Activated T-helper 2 cell treated with anti-CD3 and anti-CD28 coated beads, Interferon-gamma antibody, Interleukin-2, Interleukin-4, amounts not matched to agents 10 μg/mL and 5 μg/mL and 100 μg/mL, durations not matched to agents 14 hours and 24 hours and 36 hours (primary cell): ENCODE data around the gene KCNK3. TPM values are rescaled to one million over a fixed set of nuclear protein-coding genes. Genes with fewer than 3 reads are reported as not detected.

Experiments used
- DNase-seq: peaks from one replicate; pipeline ENCODE4 v3.0.0; 2021; ENCODE audit warnings: low spot score
- H3K27ac Mint-ChIP-seq: one replicate; pipeline ENCODE4 v1.8.0; 2021; ENCODE audit warnings: mixed read lengths
- H3K27me3 Mint-ChIP-seq: one replicate; pipeline ENCODE4 v1.8.0; 2021; ENCODE audit warnings: low read depth, mixed read lengths
- H3K36me3 Mint-ChIP-seq: one replicate; pipeline ENCODE4 v1.8.0; 2021; ENCODE audit warnings: low read depth, mixed read lengths
- H3K4me1 Mint-ChIP-seq: one replicate; pipeline ENCODE4 v1.8.0; 2021; ENCODE audit warnings: low read depth, mixed read lengths
- H3K4me3 Mint-ChIP-seq: one replicate; pipeline ENCODE4 v1.8.0; 2021; ENCODE audit warnings: low read depth, mild to moderate bottlenecking, moderate library complexity, mixed read lengths
- H3K9me3 Mint-ChIP-seq: one replicate; pipeline ENCODE4 v1.8.0; 2021; ENCODE audit warnings: mixed read lengths
- intact Hi-C: fragments of 100-400 bp; cut with micrococcal nuclease; formaldehyde crosslinking; loops from one replicate; pipeline ENCODE4 v1.15.1; 2023
- total RNA-seq: library from RNA; stranded (reverse); gene quantifications from 2 replicates; pipeline ENCODE4 v1.2.3, GENCODE V29; 2022

Gene KCNK3
- total RNA-seq, 1 donor from 2014 or later: not detected

GRCh38 chr2:26670931-26671460 is 21.5 kb upstream of the KCNK3 start:
- H3K4me1 Mint-ChIP-seq: no peaks in the 10 kb centered on the region
- no peak overlapping the region for H3K4me3 Mint-ChIP-seq
- DNase-seq: no peak
- H3K27me3 Mint-ChIP-seq: peaks cover 16% of the 10 kb centered on the region
- no peak overlapping the region for H3K27ac Mint-ChIP-seq
- no peaks in the 10 kb centered on the region for H3K9me3 Mint-ChIP-seq
- H3K36me3 Mint-ChIP-seq: no peaks in the 10 kb centered on the region
- intact Hi-C loops: no loop called here

- Mint-ChIP-seq H3K27ac (no peak overlapping the region), H3K27me3 (peaks cover 15% of the 10 kb centered on the region), H3K36me3 (no peaks in the 10 kb centered on the region), H3K4me1 (no peaks in the 10 kb centered on the region), H3K4me3 (no peak overlapping the region), H3K9me3 (no peaks in the 10 kb centered on the region)
- no peak for DNase-seq
- intact Hi-C loops: no loop called here
Observed at GRCh38 chr2:26671691-26672090, 20.8 kb upstream of the KCNK3 start.

DNA sequence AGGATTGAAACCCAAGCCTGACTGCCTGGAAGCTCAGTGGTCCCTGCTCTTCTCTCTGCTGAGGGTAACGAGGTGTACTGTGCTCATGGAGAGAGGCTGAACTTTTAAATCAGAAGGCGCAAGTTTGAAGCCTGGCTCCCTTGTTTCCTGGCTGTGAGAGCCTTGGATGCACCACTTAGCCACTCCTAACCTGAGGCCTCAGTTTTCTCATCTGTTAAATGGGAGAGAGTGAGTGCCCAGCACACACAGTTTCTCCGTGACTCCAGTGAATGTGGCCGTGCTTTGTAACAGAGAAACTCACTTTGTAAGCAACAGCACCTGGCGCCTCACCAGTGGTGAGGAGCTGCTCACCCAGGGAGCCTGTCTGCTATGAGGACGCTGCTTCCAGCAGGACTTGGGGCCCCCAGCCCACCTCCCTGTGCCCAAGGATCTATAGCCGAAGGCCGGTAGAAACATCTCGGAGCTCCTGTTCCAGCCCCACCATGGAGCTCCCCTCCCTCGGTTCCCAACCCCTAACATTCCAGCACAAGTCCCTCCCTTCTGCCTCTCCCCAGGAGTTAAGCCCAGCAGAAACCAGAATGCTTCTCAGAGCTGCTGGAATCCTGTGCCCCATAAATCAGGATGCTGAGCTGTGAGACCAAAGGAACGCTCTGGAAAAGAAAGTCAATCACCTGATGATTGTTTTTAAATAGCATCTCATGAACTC is 20.3 kb upstream of the KCNK3 start:
- Mint-ChIP-seq H3K27ac (no peak overlapping the region), H3K4me3 (no peak overlapping the region), H3K27me3 (peaks cover 11% of the 10 kb centered on the region), H3K36me3 (no peaks in the 10 kb centered on the region), H3K9me3 (no peaks in the 10 kb centered on the region), H3K4me1 (no peaks in the 10 kb centered on the region)
- DNase-seq: no peak
- intact Hi-C loops: no loop called here

DNA sequence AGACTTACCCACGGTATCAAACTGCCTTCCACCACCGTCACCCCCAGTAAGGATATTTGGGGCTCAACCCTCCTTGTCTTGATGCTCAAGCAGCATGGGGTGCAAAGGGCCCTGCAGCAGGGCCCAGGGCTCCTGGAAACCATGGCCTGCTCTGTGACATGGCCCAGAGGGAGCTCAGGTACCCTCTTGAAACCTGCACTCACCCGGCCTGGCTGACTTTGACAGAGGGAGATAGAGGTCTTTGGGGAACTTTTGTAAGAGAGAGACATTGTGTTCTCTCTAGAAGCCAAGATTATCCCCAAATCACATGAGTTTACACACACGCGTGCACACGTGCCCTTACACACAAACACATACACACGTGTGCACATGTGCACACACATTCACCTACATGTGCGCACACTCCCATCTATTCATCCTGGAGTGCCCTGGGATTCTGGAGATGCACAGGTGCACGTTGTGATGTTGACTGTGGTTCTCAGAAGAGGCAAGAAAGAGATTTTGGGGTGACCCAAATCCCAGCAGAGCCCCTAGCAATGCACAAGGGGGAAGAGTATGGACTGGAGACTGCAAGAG is 19.6 kb upstream of the KCNK3 start:
- Mint-ChIP-seq H3K27me3 (peaks cover 9% of the 10 kb centered on the region), H3K9me3 (no peaks in the 10 kb centered on the region), H3K4me1 (no peaks in the 10 kb centered on the region), H3K4me3 (no peak overlapping the region), H3K27ac (no peak overlapping the region), H3K36me3 (no peaks in the 10 kb centered on the region)
- no peak for DNase-seq
- intact Hi-C loops: no loop called here

GRCh38 chr2:26674002-26674751 is 18.3 kb upstream of the KCNK3 start:
- Mint-ChIP-seq H3K27me3 (peaks cover 7% of the 10 kb centered on the region), H3K4me1 (no peaks in the 10 kb centered on the region), H3K9me3 (no peaks in the 10 kb centered on the region), H3K4me3 (no peak overlapping the region), H3K36me3 (no peaks in the 10 kb centered on the region), H3K27ac (no peak overlapping the region)
- no peak for DNase-seq
- intact Hi-C loops: no loop called here

DNA sequence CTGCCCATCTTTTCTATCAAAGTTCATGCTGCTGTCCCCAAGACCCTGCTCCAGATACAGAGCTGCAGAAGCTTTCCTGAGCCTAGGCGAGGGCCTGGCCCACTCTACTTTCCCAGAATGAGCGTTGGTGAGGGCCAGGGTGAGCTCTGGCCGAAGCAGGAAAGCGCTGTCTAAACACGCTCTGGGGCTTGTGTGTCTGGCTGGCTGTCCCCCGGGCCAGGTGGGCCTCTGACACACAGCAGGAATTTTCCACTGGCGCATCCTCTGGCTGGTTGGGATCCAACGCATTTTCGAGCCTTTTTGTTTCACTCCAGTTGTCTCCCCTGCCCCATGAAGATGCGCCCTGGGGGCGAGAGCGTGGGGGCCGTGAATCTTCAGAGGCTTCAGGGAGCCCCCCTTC is 17.8 kb upstream of the KCNK3 start:
- H3K4me1 Mint-ChIP-seq: no peaks in the 10 kb centered on the region
- H3K27ac Mint-ChIP-seq: no peak overlapping the region
- no peaks in the 10 kb centered on the region for H3K9me3 Mint-ChIP-seq
- intact Hi-C loops: no loop called here
- H3K36me3 Mint-ChIP-seq: no peaks in the 10 kb centered on the region
- no peak overlapping the region for H3K4me3 Mint-ChIP-seq
- DNase-seq: no peak
- peaks cover 10% of the 10 kb centered on the region for H3K27me3 Mint-ChIP-seq

DNA sequence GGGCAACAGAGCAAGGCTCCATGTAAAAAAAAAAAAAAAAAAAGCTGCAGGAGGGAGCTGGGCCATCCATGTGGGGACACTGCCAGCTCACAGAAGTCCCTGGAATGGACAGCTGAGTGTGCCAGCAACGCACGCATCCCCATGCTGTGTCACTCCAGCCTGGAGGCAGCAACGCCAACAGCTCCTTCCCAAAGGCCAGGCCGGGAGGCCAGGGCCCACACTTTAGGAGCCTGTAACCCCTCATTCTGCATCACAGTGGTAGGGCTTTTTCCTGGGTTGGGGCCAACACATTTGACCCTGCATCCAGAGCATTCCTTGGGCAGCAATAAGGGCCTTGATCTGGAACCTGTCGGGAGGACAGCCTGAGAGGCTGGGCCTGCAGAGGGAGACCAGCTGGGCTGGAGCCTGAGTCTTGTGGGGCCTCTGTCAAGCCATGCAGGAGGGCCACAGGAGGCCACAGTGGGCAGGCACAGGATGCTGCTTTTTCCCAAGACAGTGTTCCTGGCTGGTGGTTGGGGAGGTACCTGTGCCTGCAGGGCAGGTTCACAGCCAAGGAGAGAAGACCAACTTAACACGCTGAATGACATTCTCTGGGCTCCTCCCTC is 16.8 kb upstream of the KCNK3 start:
- Mint-ChIP-seq H3K9me3 (no peaks in the 10 kb centered on the region), H3K4me3 (no peak overlapping the region), H3K27me3 (peaks cover 7% of the 10 kb centered on the region), H3K4me1 (no peaks in the 10 kb centered on the region), H3K27ac (no peak overlapping the region), H3K36me3 (no peaks in the 10 kb centered on the region)
- DNase-seq: no peak
- intact Hi-C loops: no loop called here

- Mint-ChIP-seq H3K27me3 (peaks cover 7% of the 10 kb centered on the region), H3K4me3 (no peak overlapping the region), H3K4me1 (no peaks in the 10 kb centered on the region), H3K27ac (no peak overlapping the region), H3K9me3 (no peaks in the 10 kb centered on the region), H3K36me3 (no peaks in the 10 kb centered on the region)
- DNase-seq: no peak
- intact Hi-C loops: no loop called here
Observed at GRCh38 chr2:26678035-26678434, 14.5 kb upstream of the KCNK3 start.

- H3K4me3 Mint-ChIP-seq: no peak overlapping the region
- H3K27ac Mint-ChIP-seq: no peak overlapping the region
- no peaks in the 10 kb centered on the region for H3K4me1 Mint-ChIP-seq
- no peaks in the 10 kb centered on the region for H3K9me3 Mint-ChIP-seq
- intact Hi-C loops: no loop called here
- no peak for DNase-seq
- peaks cover 7% of the 10 kb centered on the region for H3K27me3 Mint-ChIP-seq
- H3K36me3 Mint-ChIP-seq: no peaks in the 10 kb centered on the region
Observed at GRCh38 chr2:26679867-26680266, 12.7 kb upstream of the KCNK3 start.

- no peak for DNase-seq
- Mint-ChIP-seq H3K4me1 (no peaks in the 10 kb centered on the region), H3K27me3 (peaks cover 16% of the 10 kb centered on the region), H3K4me3 (no peak overlapping the region), H3K36me3 (no peaks in the 10 kb centered on the region), H3K27ac (no peak overlapping the region), H3K9me3 (no peaks in the 10 kb centered on the region)
- intact Hi-C loops: no loop called here
Observed at GRCh38 chr2:26681656-26682055, 10.9 kb upstream of the KCNK3 start.

- Mint-ChIP-seq H3K4me1 (no peaks in the 10 kb centered on the region), H3K36me3 (no peaks in the 10 kb centered on the region), H3K4me3 (no peak overlapping the region), H3K27ac (no peak overlapping the region), H3K9me3 (no peaks in the 10 kb centered on the region), H3K27me3 (peaks cover 21% of the 10 kb centered on the region)
- DNase-seq: no peak
- intact Hi-C loops: no loop called here
Observed at GRCh38 chr2:26682155-26682554, 10.4 kb upstream of the KCNK3 start.

- no peak overlapping the region for H3K4me3 Mint-ChIP-seq
- H3K27ac Mint-ChIP-seq: no peak overlapping the region
- no peaks in the 10 kb centered on the region for H3K9me3 Mint-ChIP-seq
- no peaks in the 10 kb centered on the region for H3K36me3 Mint-ChIP-seq
- DNase-seq: no peak
- intact Hi-C loops: no loop called here
- no peaks in the 10 kb centered on the region for H3K4me1 Mint-ChIP-seq
- peaks cover 21% of the 10 kb centered on the region for H3K27me3 Mint-ChIP-seq
Observed at GRCh38 chr2:26683583-26683982, 8.9 kb upstream of the KCNK3 start.

DNA sequence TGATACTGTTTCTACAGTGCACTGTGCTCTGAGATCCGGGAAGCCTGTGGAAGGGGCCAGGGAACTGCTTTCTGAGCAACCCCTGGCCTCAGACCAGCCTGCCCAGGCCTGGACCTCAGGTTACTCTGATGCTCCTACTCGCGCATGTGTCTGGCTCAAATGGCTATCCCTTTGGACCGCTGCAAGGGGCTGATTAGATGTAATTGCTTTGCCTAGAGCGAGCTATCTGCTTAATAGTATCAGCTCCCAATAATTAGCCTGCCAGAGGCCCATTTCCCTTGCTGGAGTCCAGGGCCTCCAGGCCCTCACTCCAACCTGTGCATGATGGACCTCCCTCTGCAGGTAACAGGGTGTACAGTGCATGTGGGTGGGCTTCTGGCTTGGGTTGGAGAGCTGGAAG is 7.2 kb upstream of the KCNK3 start:
- intact Hi-C loops: no loop called here
- Mint-ChIP-seq H3K4me1 (no peaks in the 10 kb centered on the region), H3K27ac (no peak overlapping the region)

More for the DNA sequence above, 7.2 kb upstream of the KCNK3 start:
- no peaks in the 10 kb centered on the region for H3K36me3 Mint-ChIP-seq
- peaks cover 24% of the 10 kb centered on the region for H3K27me3 Mint-ChIP-seq
- H3K4me3 Mint-ChIP-seq: no peak overlapping the region
- no peaks in the 10 kb centered on the region for H3K9me3 Mint-ChIP-seq
- DNase-seq: no peak
